Suprapubic skin (tissue), 3 donors: ENCODE data around the gene GJC2.

Source experiments
- CTCF ChIP-seq, 2 donors: fragments of 200-600 bp in 1 of 2; fragments of 450-650 bp in 1 of 2; sonication (generic) in 1 of 2; IDR thresholded peaks; one replicate each; pipeline ENCODE4 v1.5.1; 2016 to 2019; ENCODE audit warnings: antibody characterized with exemption in 2 of 2, mild to moderate bottlenecking in 1 of 2, moderate library complexity in 1 of 2
- EP300 ChIP-seq: sonication (generic); formaldehyde crosslinking; IDR thresholded peaks from one replicate; pipeline ENCODE4 v1.6.1; 2017; ENCODE audit warnings: antibody characterized with exemption

GRCh38 chr1:228161362-228161761, 11.6 kb downstream of the GJC2 start:
- TF ChIP-seq CTCF (IDR thresholded peaks at IDR 0.05) (no peak), EP300 (no peak)
